GDM1 (cell line): ENCODE measurements around the gene OSTF1.
A peak's percentile ranks its signal among the peaks of the same experiment; 100 is the strongest.

ENCODE experiments used
- DNase-seq: peaks from one replicate; lab custom pipeline; 2025; lab: John Stamatoyannopoulos, UW

Gene OSTF1

DNA sequence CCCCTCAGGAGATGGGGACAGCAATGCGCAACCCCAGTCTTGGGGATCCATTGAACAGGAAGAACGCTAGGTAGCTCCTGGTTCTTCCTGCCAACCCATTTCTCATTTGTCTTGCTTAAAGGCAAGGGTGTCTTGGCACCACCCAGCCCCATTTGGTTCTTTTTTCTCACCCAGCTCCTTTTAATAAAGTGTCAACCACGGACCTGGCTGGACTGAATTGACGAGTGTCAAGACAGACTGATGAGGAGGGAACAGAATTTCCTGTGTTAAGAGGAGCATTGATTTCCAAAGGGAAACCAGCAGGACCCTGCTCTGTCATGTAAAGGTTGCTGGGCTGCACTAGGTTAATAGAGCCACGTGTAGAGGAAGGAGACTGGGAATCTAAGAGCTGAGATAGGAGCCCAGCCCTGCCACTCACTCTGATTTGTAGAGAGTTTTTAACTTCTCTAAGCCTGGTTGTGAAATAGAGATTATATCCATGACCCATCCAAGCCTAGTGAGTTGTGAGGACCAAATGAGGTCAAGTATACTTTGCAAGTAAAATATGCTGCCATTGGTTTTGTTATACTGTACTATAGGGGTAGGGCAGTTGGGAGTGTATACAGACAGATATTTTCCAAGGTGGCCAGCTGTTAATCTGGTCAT is 33.7 kb downstream of the OSTF1 start:
- no peak for DNase-seq

DNA sequence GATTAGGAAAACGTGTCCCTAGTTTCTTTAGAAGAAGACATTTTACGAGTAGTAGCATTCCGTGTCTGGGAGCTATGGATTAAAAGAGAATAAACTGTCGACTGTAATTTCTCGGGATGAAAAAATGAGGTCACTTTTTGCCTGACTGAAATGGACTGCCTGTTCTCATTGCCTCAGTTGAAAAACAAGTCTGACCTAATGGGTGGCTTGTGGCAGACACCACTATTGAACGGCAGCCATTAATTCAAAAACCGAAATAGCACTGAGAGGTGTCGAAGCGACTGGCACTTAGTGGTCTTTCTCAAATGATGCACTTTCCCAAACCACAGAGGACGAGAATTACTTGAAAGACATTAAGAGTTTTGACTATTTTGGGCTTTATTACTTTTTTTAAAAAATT is 35.4 kb downstream of the OSTF1 start:
- DNase-seq = no peak

DNA sequence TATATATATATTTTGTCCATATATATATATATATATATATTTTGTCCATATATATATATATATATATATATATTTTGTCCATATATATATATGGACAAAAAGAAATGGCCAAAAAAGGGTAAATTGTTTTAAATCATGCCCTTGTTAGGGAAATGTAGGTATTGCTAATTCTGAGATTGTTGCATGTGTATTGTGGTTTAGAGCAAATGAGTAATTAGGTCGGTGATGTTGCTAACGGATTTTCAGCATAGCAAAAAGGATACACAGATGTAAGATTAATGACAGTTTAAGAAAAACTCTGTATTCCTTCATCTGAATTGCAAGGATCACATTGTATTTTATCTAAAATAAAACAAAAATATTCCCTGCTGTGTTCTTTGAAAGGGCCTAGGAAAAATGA is 40.2 kb downstream of the OSTF1 start:
- DNase-seq = no peak

DNA sequence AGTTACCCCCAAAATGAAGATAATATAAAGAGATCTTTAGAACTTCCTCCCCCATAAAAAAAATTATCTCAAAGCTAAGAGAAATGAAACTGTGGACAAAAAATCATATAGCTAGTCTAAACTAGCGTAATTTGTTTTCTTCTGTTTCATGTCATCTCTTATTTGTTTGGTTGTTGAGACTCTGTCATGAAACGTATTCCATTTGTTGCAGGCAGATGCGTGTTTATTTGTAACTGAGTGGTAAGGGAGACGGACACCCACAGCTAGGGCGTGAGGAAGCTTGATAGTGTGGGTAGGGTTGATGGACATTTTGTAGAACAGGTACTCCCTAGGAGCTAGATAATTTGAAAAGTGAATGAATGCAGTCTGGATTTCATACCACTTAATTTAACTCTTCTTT is 41.9 kb downstream of the OSTF1 start:
- no peak for DNase-seq

DNA sequence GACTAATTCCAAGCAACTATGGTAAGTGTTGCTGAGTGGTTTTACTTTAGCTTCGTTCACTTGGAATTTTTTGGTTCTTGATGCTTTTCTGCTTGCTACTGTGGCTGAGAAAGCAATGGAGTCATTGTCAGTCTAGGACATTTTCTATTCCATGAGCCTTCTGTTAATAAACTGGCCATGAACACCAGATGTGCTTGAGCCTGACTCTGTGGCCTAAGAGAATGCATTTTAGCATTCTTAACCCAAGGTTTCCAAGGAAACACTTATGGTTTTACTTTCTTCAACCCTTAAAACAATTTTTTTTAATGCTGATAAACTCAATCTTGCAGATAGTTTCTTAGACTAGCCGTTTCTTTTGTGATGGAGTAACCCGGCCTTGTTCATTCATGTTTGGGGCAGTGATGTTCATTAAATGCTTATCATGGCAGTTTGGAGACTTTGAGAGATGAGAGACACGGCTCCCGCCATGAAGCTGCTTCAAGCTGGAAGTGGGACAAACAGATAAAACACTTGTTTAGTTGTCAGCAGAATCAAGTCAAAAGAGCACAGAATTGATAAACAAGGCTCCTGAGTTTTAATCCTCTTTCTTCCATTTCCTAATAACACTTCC is 42.4 kb downstream of the OSTF1 start:
- DNase-seq = no peak

DNA sequence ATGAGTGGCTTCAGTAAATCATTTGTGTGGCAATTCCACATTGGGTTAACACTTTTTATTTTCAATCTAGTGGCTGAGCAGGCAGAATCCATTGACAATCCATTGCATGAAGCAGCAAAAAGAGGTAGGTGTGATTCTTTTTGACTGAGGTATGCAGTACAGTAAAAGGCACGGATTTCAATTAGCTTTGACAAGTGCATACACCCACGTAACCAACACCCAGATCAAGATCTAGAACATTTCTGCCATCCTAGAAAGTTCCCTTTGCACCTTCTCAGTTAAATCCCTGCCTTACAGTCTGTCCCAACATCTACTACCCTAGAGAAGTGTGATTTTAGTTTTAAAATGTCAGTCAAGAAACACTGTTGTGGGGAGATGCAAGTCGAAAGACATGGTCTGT is 43.4 kb downstream of the OSTF1 start:
- no peak for DNase-seq

DNA sequence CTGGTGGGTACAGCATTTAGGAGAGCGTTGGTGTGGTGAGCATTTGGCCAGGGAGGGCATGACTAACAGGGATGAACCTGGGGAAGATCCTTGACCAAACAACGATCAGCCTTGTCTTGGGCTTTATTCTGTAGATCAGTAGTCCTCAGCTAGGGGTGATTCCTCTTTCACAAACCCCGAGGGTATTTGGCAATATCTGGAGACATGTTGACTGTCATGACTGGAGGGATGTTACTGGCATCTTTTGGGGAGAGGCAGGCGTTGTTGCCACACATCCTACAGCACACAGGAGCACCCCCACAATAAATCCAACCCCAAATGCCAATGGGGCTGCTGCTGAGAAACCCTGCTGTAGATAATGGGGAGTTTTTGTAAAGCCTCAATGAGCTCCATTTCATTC is 43.9 kb downstream of the OSTF1 start:
- no peak for DNase-seq

DNA sequence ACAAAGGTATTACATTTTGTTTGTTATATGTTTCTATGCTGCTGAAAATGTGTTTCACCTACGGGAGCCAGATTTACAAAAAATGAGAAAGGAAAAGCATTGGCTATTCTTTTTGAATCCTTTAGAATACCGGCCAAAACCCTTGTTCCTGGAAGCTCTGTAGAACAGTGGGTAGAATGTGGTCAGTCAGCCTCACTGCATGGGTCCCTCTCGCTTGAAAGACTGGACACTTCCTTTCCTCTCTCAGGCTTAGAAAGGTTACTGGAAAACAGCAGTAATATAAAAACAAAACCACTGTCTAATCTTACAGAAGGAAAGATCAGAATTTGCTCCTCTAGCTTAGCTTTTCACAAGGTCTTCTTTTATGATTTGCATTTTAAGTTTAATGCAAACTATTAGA is 45.1 kb downstream of the OSTF1 start:
- DNase-seq = no peak

DNA sequence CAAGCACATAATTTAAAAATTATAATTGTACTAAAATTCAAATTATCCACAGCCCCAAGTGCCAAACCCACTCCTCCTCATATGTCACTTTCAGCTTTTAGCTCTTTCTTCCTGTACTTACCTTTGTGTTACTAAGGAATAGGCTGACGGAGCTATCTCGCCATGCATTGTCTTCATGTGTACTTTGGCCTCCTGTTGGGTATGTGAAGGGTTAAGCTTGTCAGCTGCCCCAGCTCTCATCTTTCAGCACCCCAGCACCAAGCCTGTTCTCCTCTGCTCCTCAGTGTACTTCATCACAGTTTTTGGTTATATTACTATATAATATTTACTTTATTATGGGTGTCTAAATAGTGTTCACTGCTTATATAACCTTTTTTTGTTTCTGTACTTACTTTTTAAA is 46.2 kb downstream of the OSTF1 start:
- DNase-seq = no peak

DNA sequence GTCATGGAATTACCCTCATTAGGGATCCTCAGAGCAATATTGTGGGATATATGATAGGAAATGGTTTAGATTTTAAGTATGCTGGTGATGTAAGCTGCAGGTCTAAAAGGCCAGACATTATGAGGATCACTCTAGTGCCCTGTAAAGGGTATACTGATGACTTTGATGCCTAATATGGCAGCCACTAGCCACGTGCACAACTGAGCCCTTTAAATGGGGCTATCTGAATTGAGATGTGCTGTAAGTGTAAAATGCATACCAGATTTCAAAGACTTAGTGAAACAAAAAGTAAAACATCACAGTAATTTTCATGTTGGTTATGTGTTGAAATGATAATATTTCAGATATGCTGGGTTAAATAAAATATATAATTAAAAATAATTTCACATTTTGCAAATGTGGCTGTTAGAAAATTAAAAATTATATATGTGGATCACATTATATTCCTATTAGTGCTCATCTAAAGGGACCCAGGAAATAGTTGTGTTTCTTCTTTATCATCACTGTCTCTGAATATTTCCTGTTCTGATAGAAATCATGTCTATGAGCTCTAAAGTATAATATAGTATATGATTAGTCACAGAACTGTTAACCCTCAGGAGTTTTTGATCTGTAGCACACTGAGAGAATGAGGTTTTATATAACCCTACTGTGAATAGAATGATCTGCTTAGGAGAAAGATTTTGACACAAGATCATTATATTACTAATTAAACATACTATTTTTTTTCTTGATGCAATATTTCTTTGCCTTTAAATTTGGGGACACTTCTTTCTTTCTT is 50.1 kb downstream of the OSTF1 start:
- no peak for DNase-seq

DNA sequence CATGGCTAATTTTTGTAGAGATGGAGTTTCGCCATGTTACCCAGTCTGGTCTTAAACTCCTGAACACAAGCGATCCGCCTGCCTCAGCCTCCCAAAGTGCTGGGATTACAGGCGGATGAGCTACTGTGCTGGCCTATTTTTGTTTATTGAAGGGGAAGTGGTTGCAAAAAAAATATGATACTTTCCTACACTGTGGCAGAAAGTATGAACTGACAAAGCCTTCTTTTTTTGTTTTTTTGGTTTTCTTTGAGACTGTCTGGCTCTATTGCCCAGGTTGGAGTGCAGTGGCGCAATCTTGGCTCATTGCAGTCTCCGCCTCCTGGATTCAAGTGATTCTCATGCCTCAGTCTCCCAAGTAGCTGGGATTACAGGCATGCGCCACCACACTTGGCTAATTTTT is 50.9 kb downstream of the OSTF1 start:
- DNase-seq = no peak

DNA sequence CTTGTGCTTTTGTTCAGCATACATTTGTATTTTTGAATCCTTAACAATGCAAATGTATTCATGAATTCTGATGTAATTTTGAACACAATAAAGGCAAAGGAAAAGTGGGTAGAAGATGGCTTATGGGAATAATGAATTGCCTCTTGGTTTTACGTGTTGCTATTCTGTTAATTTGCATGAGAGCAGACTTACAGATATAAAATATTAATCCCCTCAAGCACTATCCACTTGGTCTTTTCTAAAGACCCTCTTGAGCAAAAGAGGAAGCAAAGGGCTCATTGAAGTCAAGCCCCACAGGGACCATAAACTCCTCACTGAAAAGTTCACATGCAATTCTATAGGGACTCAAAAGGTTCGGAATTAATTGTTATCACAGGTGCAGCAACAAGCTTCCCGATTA is 51.9 kb downstream of the OSTF1 start:
- no peak for DNase-seq

DNA sequence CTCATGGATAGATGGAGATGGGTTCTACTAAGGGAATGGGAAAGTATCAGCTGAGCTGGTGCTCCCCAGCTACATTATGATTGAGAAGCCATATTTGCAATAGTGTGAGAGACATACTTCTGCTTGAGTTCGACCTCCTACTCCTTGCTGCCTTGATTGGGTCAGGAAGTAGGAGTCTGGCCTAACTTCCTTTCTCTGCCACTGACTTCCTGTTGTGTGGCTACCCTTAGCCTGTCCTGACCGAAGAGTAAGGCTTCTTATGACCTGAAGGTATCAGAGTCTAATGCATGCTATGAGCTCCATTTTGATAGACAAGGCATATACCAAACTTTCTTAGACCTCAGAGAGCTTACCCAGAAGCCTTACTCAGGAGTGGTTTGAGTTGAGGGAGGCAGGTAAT is 53.9 kb downstream of the OSTF1 start:
- peak; percentile 60 for DNase-seq

DNA sequence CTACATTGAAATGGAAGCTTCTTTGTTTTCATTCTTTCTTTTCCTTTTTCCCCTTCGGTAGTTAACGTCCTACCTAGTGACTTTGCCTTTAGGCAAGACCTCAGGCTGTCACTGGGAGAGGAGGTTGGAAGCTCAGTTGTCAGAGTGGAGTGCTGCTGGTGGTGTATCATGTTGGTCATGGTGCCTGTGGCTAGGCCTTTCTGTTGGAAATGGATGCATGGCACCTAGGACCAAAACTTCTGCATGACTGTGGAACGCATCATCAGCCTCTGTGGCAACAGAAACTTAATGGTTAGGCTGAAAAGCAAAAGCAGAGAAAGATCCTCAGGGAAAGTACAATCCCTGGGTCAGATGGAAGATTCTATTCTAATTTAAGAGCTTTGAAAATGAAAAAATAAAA is 57.9 kb downstream of the OSTF1 start:
- DNase-seq = no peak

DNA sequence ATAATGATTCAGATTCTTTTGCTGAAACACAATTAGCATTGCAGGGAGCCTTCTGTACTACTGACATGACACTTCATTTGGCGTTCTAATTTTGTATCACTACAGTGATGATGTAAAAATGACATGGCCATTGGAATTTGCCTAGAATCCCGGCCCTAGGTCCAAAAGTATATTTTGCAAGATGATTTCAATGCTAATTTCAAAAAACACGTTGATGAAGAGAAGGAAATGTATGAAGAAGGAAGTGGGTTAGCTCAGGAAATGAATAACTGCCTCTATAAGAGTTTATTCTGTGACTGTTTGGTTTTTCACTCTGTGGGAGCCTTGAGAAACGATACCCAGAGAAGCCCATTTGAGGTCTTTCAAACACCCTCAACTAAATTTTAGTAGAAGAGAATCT is 59.3 kb downstream of the OSTF1 start:
- DNase-seq = peak; percentile 63

DNA sequence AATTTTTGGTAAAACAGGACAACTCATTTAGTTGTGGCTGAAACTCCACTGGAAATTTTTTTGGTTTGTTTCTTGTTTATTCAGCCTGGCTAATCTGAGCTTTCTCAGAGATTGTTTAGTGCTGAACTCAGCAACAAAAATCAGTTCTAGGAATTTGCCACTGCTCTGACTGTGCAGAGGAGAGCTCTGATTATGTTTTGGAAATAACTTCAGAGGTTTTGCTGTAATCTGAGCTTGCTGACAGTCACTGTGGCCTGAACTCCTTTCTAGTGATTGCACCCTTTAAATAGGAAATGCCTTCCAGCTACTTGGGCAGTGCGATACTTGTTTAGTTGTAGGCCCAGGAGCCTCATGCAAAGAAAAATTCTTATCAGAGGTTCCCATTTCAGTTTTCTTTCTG is 60.2 kb downstream of the OSTF1 start:
- no peak for DNase-seq

DNA sequence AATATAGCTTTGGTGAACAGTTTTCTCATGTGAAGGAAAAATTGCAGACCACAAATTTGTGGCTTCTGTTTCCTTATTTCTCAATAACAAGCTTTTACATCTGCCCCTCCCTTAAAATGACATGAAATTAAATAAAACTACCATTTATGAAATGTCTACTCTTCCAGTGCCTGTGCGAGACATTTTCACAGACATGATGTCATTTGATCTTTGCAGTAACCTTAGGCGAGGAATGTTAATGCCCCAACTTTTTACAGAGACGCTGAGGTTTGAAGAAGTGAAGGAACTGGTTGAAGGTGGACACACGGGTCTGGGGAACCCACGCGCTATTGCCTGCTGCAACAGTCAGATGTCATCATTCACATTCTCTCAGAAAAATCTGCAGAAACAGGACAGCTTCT is 61.5 kb downstream of the OSTF1 start:
- no peak for DNase-seq

DNA sequence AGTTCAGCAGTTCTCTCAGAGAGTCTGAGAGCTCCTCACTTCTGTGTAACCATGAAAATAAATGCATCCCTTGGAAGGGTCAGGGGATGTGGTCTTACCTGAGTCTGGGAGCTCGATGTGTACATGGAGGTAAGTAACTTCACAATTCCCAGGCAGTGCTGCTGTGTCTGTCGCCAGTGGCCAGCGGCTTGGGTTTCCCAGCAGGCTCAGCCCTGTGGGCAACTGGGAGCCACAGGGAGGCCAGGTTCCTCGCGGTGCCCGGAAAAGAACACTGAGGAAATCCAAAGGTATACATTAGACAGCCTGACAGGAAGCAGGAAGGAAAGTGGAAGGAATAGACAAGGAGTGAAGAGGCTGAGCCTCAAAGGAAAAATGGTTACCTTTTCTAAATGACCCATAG is 62.2 kb downstream of the OSTF1 start:
- no peak for DNase-seq

DNA sequence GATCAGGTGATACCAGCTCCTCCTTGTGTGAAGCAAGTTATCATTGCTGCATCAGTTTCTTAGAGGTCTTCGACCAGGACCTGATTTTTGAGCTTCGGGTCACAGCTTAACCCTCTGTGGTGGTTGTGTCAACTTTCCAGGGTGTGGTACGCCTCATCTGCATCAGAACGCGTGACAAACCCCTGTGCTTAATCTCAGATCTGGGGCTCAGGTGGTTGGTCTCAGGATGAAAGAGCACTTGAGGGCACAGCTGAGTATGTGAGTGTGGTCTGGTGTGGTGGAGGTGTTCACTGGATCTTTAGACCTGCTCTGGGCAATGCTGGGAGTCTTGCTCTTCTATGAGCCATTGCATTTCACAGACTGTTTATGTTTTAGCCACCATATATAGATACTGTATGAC is 64.1 kb downstream of the OSTF1 start:
- no peak for DNase-seq

DNA sequence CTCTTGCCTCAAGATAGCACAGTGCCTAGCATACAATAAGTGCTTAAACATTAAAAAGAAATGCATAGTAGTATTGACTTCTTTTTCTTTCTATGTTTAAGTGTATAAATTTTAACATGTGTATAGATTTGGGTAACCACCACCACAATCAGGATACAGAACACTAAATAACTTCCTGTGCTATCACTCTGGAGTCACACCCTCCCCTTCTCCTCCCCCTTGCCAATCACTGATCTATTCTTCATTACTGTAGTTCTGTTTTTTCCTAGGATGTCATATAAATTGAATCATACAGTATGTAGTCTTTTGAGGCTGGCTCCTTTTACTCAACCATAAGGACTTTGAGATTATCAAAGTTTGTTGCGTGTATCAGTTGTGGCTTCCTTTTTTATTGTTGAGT is 68.5 kb downstream of the OSTF1 start:
- DNase-seq = no peak

DNA sequence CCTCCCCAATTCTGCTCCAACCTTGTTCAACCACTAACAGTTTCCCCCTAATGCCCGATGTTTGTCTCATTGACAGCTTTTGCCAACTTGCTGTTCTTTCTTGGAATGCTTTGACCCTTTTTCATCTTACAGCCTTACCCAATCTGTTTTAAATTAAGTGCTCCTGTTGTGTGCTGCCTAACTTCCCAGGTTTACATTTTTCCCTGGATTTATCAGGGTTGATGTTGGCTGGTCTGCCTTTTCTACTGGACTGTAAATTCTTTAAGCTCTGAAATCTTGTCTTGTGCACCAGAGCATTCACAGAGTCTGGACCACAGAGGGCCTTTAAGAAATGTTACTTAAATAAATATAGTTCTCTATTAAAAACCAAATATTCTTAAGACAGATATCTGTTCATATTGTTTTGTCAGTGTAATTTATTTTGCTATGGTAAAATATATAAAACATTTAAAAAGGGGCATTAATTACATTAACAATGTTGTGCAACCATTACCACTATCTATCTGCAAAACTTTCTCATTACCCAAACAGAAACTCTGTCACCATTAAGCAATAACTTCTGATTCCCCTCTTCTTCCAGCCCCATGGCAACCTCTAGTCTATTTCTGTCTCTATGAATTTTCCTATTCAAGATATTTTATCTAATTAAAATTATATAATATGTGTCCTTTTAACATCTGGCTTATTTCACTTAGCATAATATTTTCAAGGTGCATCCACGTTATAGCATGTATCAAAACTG is 73.0 kb downstream of the OSTF1 start:
- DNase-seq = no peak

DNA sequence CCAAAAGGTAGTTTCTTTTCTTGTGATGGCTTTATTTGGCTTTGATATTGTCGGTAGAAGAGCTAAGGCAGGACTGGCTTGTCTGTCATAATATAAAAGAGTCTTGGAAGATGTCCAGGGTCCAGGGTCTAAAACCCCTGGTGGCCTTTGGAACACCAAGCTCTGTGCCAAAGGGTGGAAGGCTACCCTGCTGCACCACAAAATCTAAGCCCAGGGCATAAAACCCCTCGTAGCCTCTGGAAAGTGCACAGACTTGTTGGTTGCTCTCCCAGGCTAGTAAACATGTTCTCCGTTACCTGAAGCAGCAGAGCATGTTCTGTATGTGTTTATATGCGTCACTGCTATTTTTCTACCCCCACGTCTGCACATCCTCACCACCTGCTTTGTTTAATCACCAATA is 75.5 kb downstream of the OSTF1 start:
- no peak for DNase-seq

DNA sequence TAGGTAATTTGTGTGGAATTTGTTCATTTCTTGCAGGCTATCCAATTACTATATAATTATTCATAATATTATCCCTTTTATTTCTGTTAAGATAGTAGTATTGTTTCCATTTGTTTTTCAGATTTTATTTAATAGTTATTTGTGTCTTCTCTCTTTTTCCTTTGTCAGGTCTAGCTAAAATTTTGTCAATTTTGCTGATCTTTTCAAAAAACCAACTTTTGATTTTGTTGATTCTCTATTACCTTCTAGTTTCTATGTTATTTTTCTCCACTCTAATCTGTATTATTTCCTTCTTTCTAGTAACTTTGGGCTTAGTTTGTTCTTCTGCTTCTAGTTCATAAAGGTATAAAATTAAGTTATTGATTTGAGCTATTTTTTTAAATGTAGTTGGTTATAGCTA is 76.3 kb downstream of the OSTF1 start:
- no peak for DNase-seq
